Spleen (tissue), 7 donors: ENCODE results near the gene SGCG.

Source experiments
- POLR2A ChIP-seq, 3 donors: fragments of 450-650 bp; IDR thresholded peaks; one replicate each; pipeline ENCODE4 v1.5.1; 2017; ENCODE audit warnings: antibody characterized with exemption in 3 of 3, mild to moderate bottlenecking in 1 of 3
- TF ChIP-seq, protein P1 (sequence below), 11 experiments: fragments of 200-600 bp in 7 of 11; fragments of 450-650 bp in 4 of 11; sonication (generic) in 4 of 11; IDR thresholded peaks in 8 of 11; conservative IDR thresholded peaks in 3 of 11; 1 replicate in 7 of 11; 2 replicates in 4 of 11; pipeline versions ENCODE4 v1.4.0 to v1.8.0; 2016 to 2021; ENCODE audit warnings: antibody characterized with exemption in 11 of 11, inconsistent platforms in 4 of 11, mild to moderate bottlenecking in 1 of 11
- donor health status: DM: no; HTN: no; CAD: no; lungs with moderate emphysema.
- donor health status: DM: no; HTN: no; CAD: no.
- donor health status: DM: no; HTN: no; CAD: no.

DNA sequence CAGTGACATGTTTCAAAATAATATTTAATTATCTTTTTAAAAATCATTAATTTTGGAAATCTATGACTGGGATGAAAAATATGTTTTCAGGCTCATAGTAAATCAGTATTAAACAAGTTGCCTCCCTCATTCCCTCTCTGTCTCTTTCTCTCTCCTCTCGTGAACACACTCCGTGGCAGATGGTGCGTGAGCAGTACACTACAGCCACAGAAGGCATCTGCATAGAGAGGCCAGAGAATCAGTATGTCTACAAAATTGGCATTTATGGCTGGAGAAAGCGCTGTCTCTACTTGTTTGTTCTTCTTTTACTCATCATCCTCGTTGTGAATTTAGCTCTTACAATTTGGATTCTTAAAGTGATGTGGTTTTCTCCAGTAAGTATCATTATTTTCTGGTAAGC, 22.7 kb downstream of the SGCG start:
- TF ChIP-seq, protein P1, sequence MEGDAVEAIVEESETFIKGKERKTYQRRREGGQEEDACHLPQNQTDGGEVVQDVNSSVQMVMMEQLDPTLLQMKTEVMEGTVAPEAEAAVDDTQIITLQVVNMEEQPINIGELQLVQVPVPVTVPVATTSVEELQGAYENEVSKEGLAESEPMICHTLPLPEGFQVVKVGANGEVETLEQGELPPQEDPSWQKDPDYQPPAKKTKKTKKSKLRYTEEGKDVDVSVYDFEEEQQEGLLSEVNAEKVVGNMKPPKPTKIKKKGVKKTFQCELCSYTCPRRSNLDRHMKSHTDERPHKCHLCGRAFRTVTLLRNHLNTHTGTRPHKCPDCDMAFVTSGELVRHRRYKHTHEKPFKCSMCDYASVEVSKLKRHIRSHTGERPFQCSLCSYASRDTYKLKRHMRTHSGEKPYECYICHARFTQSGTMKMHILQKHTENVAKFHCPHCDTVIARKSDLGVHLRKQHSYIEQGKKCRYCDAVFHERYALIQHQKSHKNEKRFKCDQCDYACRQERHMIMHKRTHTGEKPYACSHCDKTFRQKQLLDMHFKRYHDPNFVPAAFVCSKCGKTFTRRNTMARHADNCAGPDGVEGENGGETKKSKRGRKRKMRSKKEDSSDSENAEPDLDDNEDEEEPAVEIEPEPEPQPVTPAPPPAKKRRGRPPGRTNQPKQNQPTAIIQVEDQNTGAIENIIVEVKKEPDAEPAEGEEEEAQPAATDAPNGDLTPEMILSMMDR (IDR thresholded peaks at IDR 0.05 in 8 of 11, conservative IDR thresholded peaks at IDR 0.05 in 3 of 11): no peak
- no peak for TF ChIP-seq POLR2A (IDR thresholded peaks at IDR 0.05)
